ENCODE results near the gene HNRNPC. TPM values are rescaled to one million over a fixed set of nuclear protein-coding genes. Genes with fewer than 3 reads are reported as not detected.

Gene HNRNPC
- total and polyA plus RNA-seq, 8 donors, result 118 to 269 (median 184) TPM

- intact Hi-C loops (cut with DNase I), result no loop called here
- H3K27ac ChIP-seq, result no peak overlapping the region
- peaks cover 4 to 63% (median 13%) of the 10 kb centered on the region in 3 donors for H3K36me3 ChIP-seq
- peaks cover 0 to 22% (median 10%) of the 10 kb centered on the region in 3 donors for H3K4me1 ChIP-seq
- no peak overlapping the region for H3K4me3 ChIP-seq
- TF ChIP-seq CTCF (IDR thresholded peaks at IDR 0.05), result no peak
- H3K9me3 ChIP-seq, result no peaks in the 10 kb centered on the region
- FAIRE-seq (no peak), ATAC-seq (no peak), DNase-seq (no peak)
- H3K27me3 ChIP-seq, result no peaks in the 10 kb centered on the region
- 88% methylated on average over 9 of the region's 9 CpGs for WGBS, 2 donors
Observed at GRCh38 chr14:21220874-21221477, 48.3 kb downstream of the HNRNPC start.

- Histone ChIP-seq H3K9me3 (no peaks in the 10 kb centered on the region), H3K27me3 (no peaks in the 10 kb centered on the region), H3K4me1 (peaks cover 0 to 31% (median 14%) of the 10 kb centered on the region in 3 donors), H3K27ac (no peak overlapping the region), H3K4me3 (no peak overlapping the region), H3K36me3 (peaks cover 4 to 58% (median 18%) of the 10 kb centered on the region in 3 donors)
- TF ChIP-seq CTCF (IDR thresholded peaks at IDR 0.05), result no peak
- no peak for FAIRE-seq
- no peak for ATAC-seq
- intact Hi-C loops (cut with DNase I), result no loop called here
- no peak for DNase-seq
- whole genome bisulfite sequencing, 2 donors, result 65 to 67% methylated on average over 4 of the region's 4 CpGs
Observed at GRCh38 chr14:21219561-21220111, 49.6 kb downstream of the HNRNPC start.

GRCh38 chr14:21219120-21219519, 50.1 kb downstream of the HNRNPC start:
- H3K36me3 ChIP-seq, result peaks cover 4 to 58% (median 18%) of the 10 kb centered on the region in 3 donors
- ATAC-seq, result peak in 1 of 4 donors; percentile 5
- no peak overlapping the region for H3K27ac ChIP-seq
- no peak overlapping the region for H3K4me3 ChIP-seq
- no peak for DNase-seq
- no peaks in the 10 kb centered on the region for H3K9me3 ChIP-seq
- no peak for FAIRE-seq
- TF ChIP-seq CTCF (IDR thresholded peaks at IDR 0.05), result no peak
- intact Hi-C loops (cut with DNase I), result no loop called here
- peaks cover 0 to 28% (median 17%) of the 10 kb centered on the region in 3 donors for H3K4me1 ChIP-seq
- 61 to 64% methylated on average over 2 of the region's 2 CpGs for WGBS, 2 donors
- no peaks in the 10 kb centered on the region for H3K27me3 ChIP-seq

GRCh38 chr14:21215879-21216251, 53.4 kb downstream of the HNRNPC start:
- Histone ChIP-seq H3K9me3 (no peaks in the 10 kb centered on the region), H3K4me1 (peaks cover 0 to 21% (median 14%) of the 10 kb centered on the region in 3 donors), H3K4me3 (no peak overlapping the region), H3K36me3 (peaks cover 3 to 70% (median 33%) of the 10 kb centered on the region in 3 donors), H3K27ac (no peak overlapping the region), H3K27me3 (no peaks in the 10 kb centered on the region)
- ATAC-seq, result no peak
- no peak for TF ChIP-seq CTCF (IDR thresholded peaks at IDR 0.05)
- whole genome bisulfite sequencing, 2 donors, result 87 to 92% methylated on average over 4 of the region's 4 CpGs
- intact Hi-C loops (cut with DNase I), result no loop called here
- no peak for DNase-seq
- FAIRE-seq, result no peak

Measured in pancreas (tissue), 10 donors.